ENCODE results near the gene PDLIM7.
A peak's percentile ranks its signal among the peaks of the same experiment; 100 is the strongest.

PDLIM7 gene

GRCh38 chr5:177526791-177527190 is 29.4 kb upstream of the PDLIM7 start:
- no peak for DNase-seq
- in situ Hi-C loops (cut with HindIII; ENCODE audit: low pct_ligation_motif_present, low pct_unique_long_range_greater_than_20kb, low sequenced_read_pairs): no loop called here

- in situ Hi-C loops (cut with HindIII; ENCODE audit: low pct_ligation_motif_present, low pct_unique_long_range_greater_than_20kb, low sequenced_read_pairs): no loop called here
- no peak for DNase-seq
These were observed 28.8 kb upstream of the PDLIM7 start for GRCh38 chr5:177526191-177526590.

GRCh38 chr5:177524941-177525655 is 27.7 kb upstream of the PDLIM7 start:
- in situ Hi-C loops (cut with HindIII; ENCODE audit: low pct_ligation_motif_present, low pct_unique_long_range_greater_than_20kb, low sequenced_read_pairs): no loop called here
- no peak for DNase-seq

- in situ Hi-C loops (cut with HindIII; ENCODE audit: low pct_ligation_motif_present, low pct_unique_long_range_greater_than_20kb, low sequenced_read_pairs): no loop called here
- DNase-seq: no peak
These were observed 27.1 kb upstream of the PDLIM7 start for GRCh38 chr5:177524539-177524900.

GRCh38 chr5:177523711-177524538 is 26.5 kb upstream of the PDLIM7 start:
- DNase-seq: no peak
- in situ Hi-C loops (cut with HindIII; ENCODE audit: low pct_ligation_motif_present, low pct_unique_long_range_greater_than_20kb, low sequenced_read_pairs): no loop called here

GRCh38 chr5:177520916-177521513 is 23.6 kb upstream of the PDLIM7 start:
- no peak for DNase-seq
- in situ Hi-C loops (cut with HindIII; ENCODE audit: low pct_ligation_motif_present, low pct_unique_long_range_greater_than_20kb, low sequenced_read_pairs): no loop called here

- DNase-seq: no peak
- in situ Hi-C loops (cut with HindIII; ENCODE audit: low pct_ligation_motif_present, low pct_unique_long_range_greater_than_20kb, low sequenced_read_pairs): no loop called here
These were observed 22.9 kb upstream of the PDLIM7 start for GRCh38 chr5:177520271-177520670.

GRCh38 chr5:177519463-177520235 is 22.2 kb upstream of the PDLIM7 start:
- no peak for DNase-seq
- in situ Hi-C loops (cut with HindIII; ENCODE audit: low pct_ligation_motif_present, low pct_unique_long_range_greater_than_20kb, low sequenced_read_pairs): no loop called here

GRCh38 chr5:177516601-177517568 is 19.5 kb upstream of the PDLIM7 start, which contains the start of gene DDX41:
DDX41 (minus strand) TSS chr5:177516961; CDS start chr5:177516945, 16 bp downstream.
- in situ Hi-C loops (cut with HindIII; ENCODE audit: low pct_ligation_motif_present, low pct_unique_long_range_greater_than_20kb, low sequenced_read_pairs): no loop called here
- peak; percentile 97 for DNase-seq

- DNase-seq: no peak
- in situ Hi-C loops (cut with HindIII; ENCODE audit: low pct_ligation_motif_present, low pct_unique_long_range_greater_than_20kb, low sequenced_read_pairs): no loop called here
These were observed 18.2 kb upstream of the PDLIM7 start for GRCh38 chr5:177515580-177515979.

GRCh38 chr5:177514541-177514940 is 17.1 kb upstream of the PDLIM7 start:
- no peak for DNase-seq
- in situ Hi-C loops (cut with HindIII; ENCODE audit: low pct_ligation_motif_present, low pct_unique_long_range_greater_than_20kb, low sequenced_read_pairs): no loop called here

- DNase-seq: no peak
- in situ Hi-C loops (cut with HindIII; ENCODE audit: low pct_ligation_motif_present, low pct_unique_long_range_greater_than_20kb, low sequenced_read_pairs): no loop called here
These were observed 16.1 kb upstream of the PDLIM7 start for GRCh38 chr5:177513500-177513899.

- DNase-seq: no peak
- in situ Hi-C loops (cut with HindIII; ENCODE audit: low pct_ligation_motif_present, low pct_unique_long_range_greater_than_20kb, low sequenced_read_pairs): no loop called here
These were observed 15.5 kb upstream of the PDLIM7 start for GRCh38 chr5:177512736-177513380.

GRCh38 chr5:177511796-177512675 is 14.6 kb upstream of the PDLIM7 start:
- no peak for DNase-seq
- in situ Hi-C loops (cut with HindIII; ENCODE audit: low pct_ligation_motif_present, low pct_unique_long_range_greater_than_20kb, low sequenced_read_pairs): no loop called here

GRCh38 chr5:177511181-177511580 is 13.8 kb upstream of the PDLIM7 start:
- no peak for DNase-seq
- in situ Hi-C loops (cut with HindIII; ENCODE audit: low pct_ligation_motif_present, low pct_unique_long_range_greater_than_20kb, low sequenced_read_pairs): no loop called here

GRCh38 chr5:177510567-177511053 is 13.2 kb upstream of the PDLIM7 start:
- DNase-seq: no peak
- in situ Hi-C loops (cut with HindIII; ENCODE audit: low pct_ligation_motif_present, low pct_unique_long_range_greater_than_20kb, low sequenced_read_pairs): no loop called here

All from ACHN (cell line).